CD4-positive, alpha-beta T cell (primary cell): ENCODE results near the gene ACSS2. TPM values are rescaled to one million over a fixed set of nuclear protein-coding genes. Genes with fewer than 3 reads are reported as not detected.

Source experiments
- ATAC-seq: fragments of 200-7000 bp; cut with Tn5 transposase; one replicate; pipeline ENCODE4 v1.10.0; 2022; ENCODE audit warnings: mild to moderate bottlenecking; ENCODE audit not compliant: poor library complexity
- CTCF ChIA-PET: fragments of 350-600 bp; sonication (Branson Sonifier 250); formaldehyde crosslinking; loops from one replicate; lab custom pipeline; 2021; ENCODE audit warnings: antibody characterized with exemption, inconsistent platforms; lab: Charles Lee
- POLR2A ChIA-PET: fragments of 350-600 bp; sonication (Branson Sonifier 250); formaldehyde crosslinking; loops from one replicate; lab custom pipeline; 2021; ENCODE audit warnings: antibody characterized with exemption, inconsistent platforms; lab: Charles Lee
- DNase-seq, 14 experiments: peaks; one replicate each; pipeline ENCODE4 v3.0.0-alpha.2; 2013 to 2020; ENCODE audit warnings: mixed read lengths in 2 of 14
- H3K27ac ChIP-seq, 2 donors: one replicate each; pipeline versions ENCODE4 v1.5.1 to v1.7.0; 2013; ENCODE audit warnings: low read length in 2 of 2, low read depth in 1 of 2, mild to moderate bottlenecking in 1 of 2
- H3K27me3 ChIP-seq, 2 experiments: 1 replicate in 1 of 2; 2 replicates in 1 of 2; pipeline versions ENCODE4 v1.6.1 to v1.7.0; 2013; ENCODE audit warnings: low read length in 2 of 2, control low read depth in 1 of 2, mild to moderate bottlenecking in 1 of 2, moderate library complexity in 1 of 2; ENCODE audit not compliant: insufficient read depth in 2 of 2, control insufficient read depth in 1 of 2
- H3K36me3 ChIP-seq: one replicate; pipeline ENCODE4 v1.6.1; 2013; ENCODE audit warnings: low read length, control low read depth; ENCODE audit not compliant: insufficient read depth
- H3K4me1 ChIP-seq: one replicate; pipeline ENCODE4 v1.6.1; 2013; ENCODE audit warnings: low read length, control low read depth; ENCODE audit not compliant: insufficient read depth
- H3K4me3 ChIP-seq: one replicate; pipeline ENCODE4 v1.5.1; 2013; ENCODE audit warnings: mild to moderate bottlenecking, low read length, moderate library complexity
- H3K9me3 ChIP-seq, 2 experiments: 1 replicate in 1 of 2; 2 replicates in 1 of 2; pipeline versions ENCODE4 v1.6.1 to v1.7.0; 2013; ENCODE audit warnings: low read length in 2 of 2, mild to moderate bottlenecking in 2 of 2, control low read depth in 1 of 2, moderate library complexity in 1 of 2; ENCODE audit not compliant: control insufficient read depth in 1 of 2, insufficient read depth in 1 of 2
- H3K27ac Mint-ChIP-seq: one replicate; pipeline ENCODE4 v1.8.0; 2020; ENCODE audit warnings: mixed read lengths
- H3K27me3 Mint-ChIP-seq: one replicate; pipeline ENCODE4 v1.8.0; 2021; ENCODE audit warnings: mixed read lengths
- H3K36me3 Mint-ChIP-seq: one replicate; pipeline ENCODE4 v1.8.0; 2021; ENCODE audit warnings: low read depth, mixed read lengths
- H3K4me1 Mint-ChIP-seq: one replicate; pipeline ENCODE4 v1.8.0; 2021; ENCODE audit warnings: low read depth, mixed read lengths
- H3K4me3 Mint-ChIP-seq: one replicate; pipeline ENCODE4 v1.8.0; 2020; ENCODE audit warnings: mild to moderate bottlenecking, mixed read lengths
- H3K9me3 Mint-ChIP-seq: one replicate; pipeline ENCODE4 v1.8.0; 2020; ENCODE audit warnings: mixed read lengths
- CTCF ChIP-seq: fragments of 200-600 bp; IDR thresholded peaks from one replicate; pipeline ENCODE4 v1.8.0; 2022; ENCODE audit warnings: antibody characterized with exemption, mild to moderate bottlenecking
- intact Hi-C, 2 experiments: fragments of 100-400 bp; cut with DNase I in 1 of 2; cut with micrococcal nuclease in 1 of 2; formaldehyde crosslinking; loops; one replicate each; pipeline versions ENCODE4 v1.15.1 to v1.9.0; 2023 to 2025; cut with DNase I, micrococcal nuclease
- total RNA-seq, 174 experiments: library from RNA in 2 of 174; stranded (reverse) in 2 of 174; gene quantifications; one replicate each; pipeline ENCODE4 v1.2.3 and lab custom pipeline; 2021 to 2026

Gene ACSS2
- total RNA-seq, 2 experiments from 2014 or later = 15.6 to 18.8 TPM

- TF ChIP-seq CTCF = no peak
- peak within 1 kb of the TSS; percentile 87 for H3K4me3 ChIP-seq
- intact Hi-C loops = loop anchor here (1.0 to 10.0 kb wide), 9 partner anchors 79 to 961 kb away; partner anchors contain the start of genes GGT7 (in 2 of the 2), NCOA6 (in 2 of the 2), ACSS2 (in 1 of the 2) and AHCY (in 1 of the 2)
- peak within 1 kb of the TSS; percentile 62 to 70 for H3K27ac ChIP-seq
- no peaks in the 10 kb centered on the region for H3K27me3 ChIP-seq
- peaks cover 19% of the 10 kb centered on the region for H3K4me1 ChIP-seq
- ATAC-seq (peak; percentile 92), DNase-seq (peak; percentile 90 to 98 (median 96))
- Mint-ChIP-seq H3K9me3 (no peaks in the 10 kb centered on the region), H3K36me3 (peaks cover 8% of the 10 kb centered on the region), H3K4me1 (peaks cover 23% of the 10 kb centered on the region), H3K27ac (peak within 1 kb of the TSS; percentile 91), H3K4me3 (peak within 1 kb of the TSS; percentile 94), H3K27me3 (no peaks in the 10 kb centered on the region)
- ChIA-PET POLR2A (interaction anchor here (0.6 to 2.1 kb wide), 6 partner anchors 20 to 322 kb away, joined by 3 to 13 read pairs (median 4); partner anchors contain the start of genes ACSS2, GGT7 and MMP24OS), CTCF (interaction anchor here (0.7 to 2.1 kb wide), 8 partner anchors 67 to 141 kb away, joined by 3 to 21 read pairs (median 4); partner anchors contain the start of genes ACSS2 and GGT7)
- H3K9me3 ChIP-seq = no peaks in the 10 kb centered on the region
- peaks cover 9% of the 10 kb centered on the region for H3K36me3 ChIP-seq
Observed at GRCh38 chr20:34955231-34956040, 79.0 kb downstream of the ACSS2 start, which contains the start of the genes GSS and MYH7B. TSS of gene GSS (minus strand) at chr20:34955806. CDS start at chr20:34951852, 3,954 bp downstream. TSS of gene MYH7B (plus strand) at chr20:34955868. CDS start at chr20:34978006, 22,138 bp downstream.

GRCh38 chr20:34956041-34956458 is 79.6 kb downstream of the ACSS2 start:
- H3K4me1 Mint-ChIP-seq = peaks cover 28% of the 10 kb centered on the region
- peak overlapping the region; percentile 91 for H3K27ac Mint-ChIP-seq
- Histone ChIP-seq H3K9me3 (no peaks in the 10 kb centered on the region), H3K36me3 (peaks cover 5% of the 10 kb centered on the region), H3K4me3 (peak overlapping the region; percentile 87), H3K27me3 (no peaks in the 10 kb centered on the region), H3K27ac (peak overlapping the region; percentile 62 to 70), H3K4me1 (peaks cover 19% of the 10 kb centered on the region)
- CTCF ChIA-PET = interaction anchor here (0.7 to 2.1 kb wide), 8 partner anchors 68 to 140 kb away, joined by 3 to 21 read pairs (median 4); partner anchors contain the start of genes ACSS2 and GGT7
- H3K9me3 Mint-ChIP-seq = no peaks in the 10 kb centered on the region
- ATAC-seq = no peak
- no peaks in the 10 kb centered on the region for H3K27me3 Mint-ChIP-seq
- intact Hi-C loops = loop anchor here in 1 of 2 experiments (5.0 to 10.0 kb wide), 3 partner anchors 321 to 961 kb away; partner anchors contain the start of genes AHCY, MMP24OS and RALY
- TF ChIP-seq CTCF = peak; percentile 23
- DNase-seq = no peak
- H3K4me3 Mint-ChIP-seq = peak overlapping the region; percentile 94
- POLR2A ChIA-PET = interaction anchor here (0.6 to 2.1 kb wide), 5 partner anchors 19 to 322 kb away, joined by 3 to 13 read pairs (median 3); partner anchors contain the start of genes GGT7 and MMP24OS
- H3K36me3 Mint-ChIP-seq = peaks cover 8% of the 10 kb centered on the region

- POLR2A ChIA-PET = interaction anchor here (0.7 to 2.1 kb wide), 2 partner anchors 83 to 190 kb away, joined by 3 to 13 read pairs; partner anchors contain the start of gene GGT7
- no peak for TF ChIP-seq CTCF
- CTCF ChIA-PET = interaction anchor here (1.1 to 1.5 kb wide), 2 partner anchors 69 to 73 kb away, joined by 3 to 4 read pairs; no protein-coding TSS in a partner anchor
- Histone ChIP-seq H3K9me3 (no peaks in the 10 kb centered on the region), H3K36me3 (no peaks in the 10 kb centered on the region), H3K27me3 (no peaks in the 10 kb centered on the region), H3K4me1 (peaks cover 19% of the 10 kb centered on the region), H3K4me3 (no peak overlapping the region), H3K27ac (no peak overlapping the region)
- H3K4me3 Mint-ChIP-seq = no peak overlapping the region
- no peak for DNase-seq
- intact Hi-C loops = loop anchor here in 1 of 2 experiments (5.0 to 10.0 kb wide), 3 partner anchors 320 to 962 kb away; partner anchors contain the start of genes AHCY, MMP24OS and RALY
- ATAC-seq = no peak
- peaks cover 8% of the 10 kb centered on the region for H3K36me3 Mint-ChIP-seq
- no peaks in the 10 kb centered on the region for H3K9me3 Mint-ChIP-seq
- H3K27ac Mint-ChIP-seq = peak overlapping the region; percentile 91
- peaks cover 28% of the 10 kb centered on the region for H3K4me1 Mint-ChIP-seq
- H3K27me3 Mint-ChIP-seq = no peaks in the 10 kb centered on the region
Observed at GRCh38 chr20:34956751-34957472, 80.5 kb downstream of the ACSS2 start.
